Panc1 (cell line): ENCODE measurements around the gene AATF. TPM values are rescaled to one million over a fixed set of nuclear protein-coding genes. Genes with fewer than 3 reads are reported as not detected.

Source experiments
- ATAC-seq: fragments of 200-7000 bp; cut with Tn5 transposase; 2 replicates; pipeline ENCODE4 v1.9.1; 2020; ENCODE audit warnings: mild to moderate bottlenecking, moderate library complexity
- BruUV-seq: library from RNA; stranded (reverse); fragments of 400-500 nt; replicated peaks from 2 replicates; lab custom pipeline; 2021; lab: Mats Ljungman, UMichigan
- CTCF ChIA-PET: fragments of 300-600 bp; sonication (Branson Sonifier 250); formaldehyde crosslinking; loops from one replicate; lab custom pipeline; 2022; ENCODE audit warnings: antibody characterized with exemption; lab: Charles Lee
- POLR2A ChIA-PET: fragments of 300-600 bp; sonication (Branson Sonifier 250); formaldehyde crosslinking; loops from one replicate; lab custom pipeline; 2022; ENCODE audit warnings: antibody characterized with exemption; lab: Charles Lee
- DNase-seq: peaks from one replicate; pipeline ENCODE4 v3.0.0-alpha.2; 2010; ENCODE audit warnings: low read depth, low spot score
- H3K27ac ChIP-seq: 2 replicates; pipeline ENCODE4 v1.5.1; 2011; ENCODE audit warnings: mild to moderate bottlenecking, low read length, inconsistent platforms
- H3K27me3 ChIP-seq: fragments of 200-500 bp; sonication (Bioruptor generic); 2 replicates; pipeline ENCODE4 v1.6.0; 2014; ENCODE audit warnings: low read length, inconsistent platforms; ENCODE audit not compliant: control insufficient read depth, insufficient read depth
- H3K36me3 ChIP-seq: fragments of 200-500 bp; sonication (Bioruptor generic); 2 replicates; pipeline ENCODE4 v1.5.1; 2014; ENCODE audit warnings: inconsistent platforms, mild to moderate bottlenecking, low read length, moderate library complexity; ENCODE audit not compliant: control insufficient read depth, insufficient read depth
- H3K4me1 ChIP-seq: 2 replicates; pipeline ENCODE4 v1.5.1; 2011; ENCODE audit warnings: inconsistent platforms, mild to moderate bottlenecking, low read length, moderate library complexity; ENCODE audit not compliant: control insufficient read depth, insufficient read depth
- H3K4me3 ChIP-seq, 2 experiments: 2 replicates each; pipeline ENCODE4 v1.5.1; 2011 to 2012; ENCODE audit warnings: low read depth in 2 of 2, low read length in 2 of 2, mild to moderate bottlenecking in 2 of 2, inconsistent platforms in 1 of 2, moderate library complexity in 1 of 2
- H3K9me3 ChIP-seq: fragments of 200-500 bp; sonication (Bioruptor generic); 2 replicates; pipeline ENCODE4 v1.5.1; 2014; ENCODE audit warnings: low read depth, mild to moderate bottlenecking, inconsistent platforms, low read length, moderate library complexity; ENCODE audit not compliant: control insufficient read depth, insufficient read depth
- POLR2AphosphoS5 ChIP-seq: IDR thresholded peaks from 2 replicates; pipeline ENCODE4 v1.6.1; 2012; ENCODE audit warnings: mild to moderate bottlenecking, low read depth, low read length, moderate library complexity
- SIN3A ChIP-seq: IDR thresholded peaks from 2 replicates; pipeline ENCODE4 v1.6.1; 2012; ENCODE audit warnings: low read depth, mild to moderate bottlenecking, low read length, moderate library complexity, borderline replicate concordance; ENCODE audit not compliant: insufficient read depth
- TCF7L2 ChIP-seq: IDR thresholded peaks from 2 replicates; pipeline ENCODE4 v1.6.1; 2011; ENCODE audit warnings: mild to moderate bottlenecking, low read depth, low read length, inconsistent platforms
- in situ Hi-C: cut with HindIII; loops from 2 replicates; pipeline ENCODE4 v1.10.0; 2016; ENCODE audit warnings: low sequenced_read_pairs, low pct_unique_long_range_greater_than_20kb
- intact Hi-C: fragments of 100-400 bp; cut with micrococcal nuclease; formaldehyde crosslinking; loops from one replicate; pipeline ENCODE4 v1.10.0; 2022; ENCODE audit not compliant: unreplicated experiment
- total RNA-seq: library from RNA; stranded (reverse); gene quantifications from one replicate; pipeline ENCODE4 v1.2.1, GENCODE V29; 2021; ENCODE audit not compliant: unreplicated experiment
- TF ChIP-seq, protein P1 (sequence below), 2 experiments: IDR thresholded peaks; 2 replicates each; pipeline ENCODE4 v1.6.1; 2011 to 2012; ENCODE audit warnings: low read depth in 2 of 2, control low read depth in 1 of 2, low read length in 1 of 2, mild to moderate bottlenecking in 1 of 2, moderate library complexity in 1 of 2; ENCODE audit not compliant: insufficient read depth in 1 of 2
- TF ChIP-seq, protein P2 (sequence below): fragments of 450-650 bp; IDR thresholded peaks from 2 replicates; pipeline ENCODE4 v1.5.1; 2017; ENCODE audit warnings: mild to moderate bottlenecking

The AATF gene
- total RNA-seq, 1 experiment from 2014 or later, result 58.1 TPM

DNA sequence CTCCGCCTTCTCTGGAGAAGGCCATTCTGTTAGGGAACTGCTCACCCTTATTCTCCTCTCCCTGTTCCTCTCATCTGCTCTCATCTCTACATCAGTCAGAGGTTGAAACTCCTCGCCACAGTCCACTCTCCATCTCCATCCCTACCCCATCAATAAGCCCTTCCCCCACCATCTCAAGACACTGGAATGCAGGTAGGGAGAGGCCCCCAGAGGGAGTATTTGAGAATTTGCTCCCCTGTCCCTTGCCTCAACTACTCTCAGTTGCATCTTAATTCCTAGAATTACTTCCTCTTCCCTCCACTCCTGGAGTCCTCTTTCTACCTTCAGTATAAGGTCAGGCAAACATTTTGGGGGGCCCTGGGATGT, 2.0 kb upstream of the AATF start:
- H3K27ac ChIP-seq, result no peak overlapping the region

DNA sequence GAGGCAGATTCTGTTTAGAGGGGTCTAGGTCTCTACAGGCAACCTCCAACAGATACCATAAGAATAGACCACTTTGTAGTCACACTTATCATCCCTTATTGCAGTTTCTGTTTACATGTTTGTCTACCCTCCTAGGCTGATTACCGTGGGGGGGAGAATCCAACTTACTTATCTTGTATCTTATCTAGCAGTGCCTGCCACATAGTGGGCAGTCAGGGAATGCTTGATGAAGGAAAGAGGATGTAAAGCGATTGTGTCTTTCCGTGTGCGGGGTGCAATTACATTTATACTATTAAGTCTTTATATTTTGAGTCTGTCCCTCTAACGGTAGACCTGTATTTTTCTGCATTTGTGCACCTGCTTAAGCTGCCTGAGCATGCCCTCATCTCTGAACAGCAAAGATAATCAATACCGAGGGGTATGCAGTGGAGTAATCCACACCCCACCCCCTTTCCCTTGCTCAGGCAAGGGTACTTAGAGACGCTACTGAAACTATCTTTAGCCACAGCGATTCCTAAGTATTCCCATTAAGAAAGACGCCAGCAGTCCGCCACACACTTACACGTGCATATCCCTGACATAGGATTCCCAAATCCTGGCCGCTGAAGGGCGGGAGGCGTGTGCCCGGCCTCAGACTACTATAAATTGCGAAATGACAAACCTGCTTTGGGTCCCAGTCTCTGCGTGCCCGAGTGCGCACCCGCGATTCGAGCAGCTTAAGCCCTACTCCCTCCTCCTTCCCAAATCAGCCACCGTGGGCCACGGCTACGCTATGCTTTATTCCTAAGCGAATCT, 635 bp upstream of the AATF start:
- peak overlapping the region; percentile 85 for H3K27ac ChIP-seq
- H3K36me3 ChIP-seq, result peaks cover 10% of the 10 kb centered on the region; the same call in 1 of the 2 replicates
- H3K4me1 ChIP-seq, result peaks cover 6% of the 10 kb centered on the region
- CTCF ChIA-PET, result no interaction called here
- in situ Hi-C loops, result no loop called here
- TF ChIP-seq POLR2AphosphoS5 (no peak), SIN3A (no peak), TCF7L2 (no peak)
- TF ChIP-seq, protein P1, sequence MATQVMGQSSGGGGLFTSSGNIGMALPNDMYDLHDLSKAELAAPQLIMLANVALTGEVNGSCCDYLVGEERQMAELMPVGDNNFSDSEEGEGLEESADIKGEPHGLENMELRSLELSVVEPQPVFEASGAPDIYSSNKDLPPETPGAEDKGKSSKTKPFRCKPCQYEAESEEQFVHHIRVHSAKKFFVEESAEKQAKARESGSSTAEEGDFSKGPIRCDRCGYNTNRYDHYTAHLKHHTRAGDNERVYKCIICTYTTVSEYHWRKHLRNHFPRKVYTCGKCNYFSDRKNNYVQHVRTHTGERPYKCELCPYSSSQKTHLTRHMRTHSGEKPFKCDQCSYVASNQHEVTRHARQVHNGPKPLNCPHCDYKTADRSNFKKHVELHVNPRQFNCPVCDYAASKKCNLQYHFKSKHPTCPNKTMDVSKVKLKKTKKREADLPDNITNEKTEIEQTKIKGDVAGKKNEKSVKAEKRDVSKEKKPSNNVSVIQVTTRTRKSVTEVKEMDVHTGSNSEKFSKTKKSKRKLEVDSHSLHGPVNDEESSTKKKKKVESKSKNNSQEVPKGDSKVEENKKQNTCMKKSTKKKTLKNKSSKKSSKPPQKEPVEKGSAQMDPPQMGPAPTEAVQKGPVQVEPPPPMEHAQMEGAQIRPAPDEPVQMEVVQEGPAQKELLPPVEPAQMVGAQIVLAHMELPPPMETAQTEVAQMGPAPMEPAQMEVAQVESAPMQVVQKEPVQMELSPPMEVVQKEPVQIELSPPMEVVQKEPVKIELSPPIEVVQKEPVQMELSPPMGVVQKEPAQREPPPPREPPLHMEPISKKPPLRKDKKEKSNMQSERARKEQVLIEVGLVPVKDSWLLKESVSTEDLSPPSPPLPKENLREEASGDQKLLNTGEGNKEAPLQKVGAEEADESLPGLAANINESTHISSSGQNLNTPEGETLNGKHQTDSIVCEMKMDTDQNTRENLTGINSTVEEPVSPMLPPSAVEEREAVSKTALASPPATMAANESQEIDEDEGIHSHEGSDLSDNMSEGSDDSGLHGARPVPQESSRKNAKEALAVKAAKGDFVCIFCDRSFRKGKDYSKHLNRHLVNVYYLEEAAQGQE (IDR thresholded peaks at IDR 0.05; ENCODE audit: insufficient read depth in 1 of 2, low read depth in 2 of 2, low read length in 1 of 2), result no peak
- TF ChIP-seq, protein P2, sequence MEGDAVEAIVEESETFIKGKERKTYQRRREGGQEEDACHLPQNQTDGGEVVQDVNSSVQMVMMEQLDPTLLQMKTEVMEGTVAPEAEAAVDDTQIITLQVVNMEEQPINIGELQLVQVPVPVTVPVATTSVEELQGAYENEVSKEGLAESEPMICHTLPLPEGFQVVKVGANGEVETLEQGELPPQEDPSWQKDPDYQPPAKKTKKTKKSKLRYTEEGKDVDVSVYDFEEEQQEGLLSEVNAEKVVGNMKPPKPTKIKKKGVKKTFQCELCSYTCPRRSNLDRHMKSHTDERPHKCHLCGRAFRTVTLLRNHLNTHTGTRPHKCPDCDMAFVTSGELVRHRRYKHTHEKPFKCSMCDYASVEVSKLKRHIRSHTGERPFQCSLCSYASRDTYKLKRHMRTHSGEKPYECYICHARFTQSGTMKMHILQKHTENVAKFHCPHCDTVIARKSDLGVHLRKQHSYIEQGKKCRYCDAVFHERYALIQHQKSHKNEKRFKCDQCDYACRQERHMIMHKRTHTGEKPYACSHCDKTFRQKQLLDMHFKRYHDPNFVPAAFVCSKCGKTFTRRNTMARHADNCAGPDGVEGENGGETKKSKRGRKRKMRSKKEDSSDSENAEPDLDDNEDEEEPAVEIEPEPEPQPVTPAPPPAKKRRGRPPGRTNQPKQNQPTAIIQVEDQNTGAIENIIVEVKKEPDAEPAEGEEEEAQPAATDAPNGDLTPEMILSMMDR, result no peak
- ATAC-seq (peak; percentile 71), DNase-seq (no peak)
- H3K27me3 ChIP-seq, result no peaks in the 10 kb centered on the region
- POLR2A ChIA-PET, result no interaction called here
- H3K4me3 ChIP-seq, result peak overlapping the region; percentile 82 to 90
- intact Hi-C loops, result no loop called here
- no TSS peak for BruUV-seq
- H3K9me3 ChIP-seq, result no peaks in the 10 kb centered on the region

More for the DNA sequence above, 2.0 kb upstream of the AATF start:
- no peak for ATAC-seq
- ChIA-PET CTCF (interaction anchor here (0.6 kb wide), 1 partner anchor 43 kb away, joined by 4 read pairs; no protein-coding TSS in a partner anchor), POLR2A (no interaction called here)
- no peaks in the 10 kb centered on the region for H3K27me3 ChIP-seq
- H3K4me3 ChIP-seq, result no peak overlapping the region
- no TSS peak for BruUV-seq
- H3K9me3 ChIP-seq, result no peaks in the 10 kb centered on the region
- H3K4me1 ChIP-seq, result peaks cover 6% of the 10 kb centered on the region
- TF ChIP-seq POLR2AphosphoS5, result no peak
- no peak for TF ChIP-seq SIN3A
- TF ChIP-seq TCF7L2, result no peak
- TF ChIP-seq, protein P2, result no peak
- TF ChIP-seq, protein P1 (IDR thresholded peaks at IDR 0.05; ENCODE audit: insufficient read depth in 1 of 2, low read depth in 2 of 2, low read length in 1 of 2), result no peak
- H3K36me3 ChIP-seq, result peaks cover 8% of the 10 kb centered on the region; the same call in 1 of the 2 replicates
- intact Hi-C loops (no loop called here), in situ Hi-C loops (no loop called here)
- DNase-seq, result no peak
